ENCODE measurements around the gene MXI1.

MXI1 gene

DNA sequence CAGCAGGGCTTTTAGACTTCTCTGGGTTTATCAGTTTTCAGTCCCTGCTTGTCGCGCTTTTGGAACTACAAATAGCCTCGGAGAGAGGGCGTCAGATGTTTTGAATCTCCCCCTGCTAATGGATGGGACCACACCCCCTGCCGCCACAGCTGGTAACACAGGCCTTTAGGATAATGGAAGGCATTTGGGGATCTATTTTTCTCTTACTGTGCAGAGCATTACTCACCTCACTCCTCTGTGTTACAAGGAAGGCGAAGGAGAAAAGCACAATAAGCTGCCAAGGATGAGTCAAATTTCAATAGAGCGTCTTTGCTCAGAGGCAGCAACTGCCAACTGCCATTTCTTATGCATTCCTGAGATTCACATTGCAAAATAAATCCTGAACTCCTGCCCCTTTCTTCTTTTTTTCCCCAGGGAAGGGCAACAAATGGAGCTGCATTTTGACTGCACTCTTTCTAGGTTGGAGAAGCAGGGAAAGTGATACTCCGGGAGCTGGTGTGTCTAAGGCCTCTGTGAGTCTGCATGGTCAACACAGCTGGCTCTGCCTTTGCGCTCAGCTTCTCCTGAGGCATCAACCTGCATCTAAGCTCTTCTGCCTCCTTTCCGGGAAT is 128.8 kb downstream of the MXI1 start:
- no peak overlapping the region for H3K27ac ChIP-seq (ENCODE audit: insufficient read depth, low read length, poor library complexity, severe bottlenecking)
- DNase-seq: no peak
- no peaks in the 10 kb centered on the region for H3K27me3 ChIP-seq (replicated peaks; ENCODE audit: control insufficient read depth, insufficient read depth, low read length, poor library complexity, severe bottlenecking)
- no peak overlapping the region for H3K4me3 ChIP-seq (ENCODE audit: insufficient read depth, low read depth, low read length, poor library complexity, severe bottlenecking)
- no peaks in the 10 kb centered on the region for H3K36me3 ChIP-seq (ENCODE audit: control insufficient read depth, insufficient read depth, low read length)
- peaks cover 6% of the 10 kb centered on the region for H3K4me1 ChIP-seq (ENCODE audit: control insufficient read depth, insufficient read depth, low read length, poor library complexity, severe bottlenecking)
- no peaks in the 10 kb centered on the region for H3K9me3 ChIP-seq (ENCODE audit: control insufficient read depth, low read length)
